ENCODE measurements around the gene PLAGL1.
A peak's percentile ranks its signal among the peaks of the same experiment; 100 is the strongest.

The PLAGL1 gene

GRCh38 chr6:143967706-143968376 lies 40.2 kb downstream of the PLAGL1 start:
- Histone ChIP-seq H3K9me3 (no peaks in the 10 kb centered on the region), H3K27ac (no peak overlapping the region), H3K36me3 (peaks cover 15% of the 10 kb centered on the region), H3K4me1 (ENCODE audit: control insufficient read depth in 1 of 2, insufficient read depth in 1 of 2, low read depth in 1 of 2, low read length in 1 of 2) (peaks cover 2 to 22% of the 10 kb centered on the region in 2 experiments), H3K27me3 (no peaks in the 10 kb centered on the region), H3K4me3 (ENCODE audit: low read depth in 1 of 2, low read length in 1 of 2) (no peak overlapping the region)
- TF ChIP-seq CTCF (IDR thresholded peaks at IDR 0.05): no peak

GRCh38 chr6:143966312-143966711 lies 41.7 kb downstream of the PLAGL1 start:
- Histone ChIP-seq H3K36me3 (peaks cover 15% of the 10 kb centered on the region), H3K4me3 (ENCODE audit: low read depth in 1 of 2, low read length in 1 of 2) (no peak overlapping the region), H3K4me1 (ENCODE audit: control insufficient read depth in 1 of 2, insufficient read depth in 1 of 2, low read depth in 1 of 2, low read length in 1 of 2) (peaks cover 0 to 13% of the 10 kb centered on the region in 2 experiments), H3K27ac (peak overlapping the region; percentile 48), H3K27me3 (no peaks in the 10 kb centered on the region), H3K9me3 (no peaks in the 10 kb centered on the region)
- no peak for TF ChIP-seq CTCF (IDR thresholded peaks at IDR 0.05)

- Histone ChIP-seq H3K27me3 (no peaks in the 10 kb centered on the region), H3K36me3 (peaks cover 15% of the 10 kb centered on the region), H3K4me1 (ENCODE audit: control insufficient read depth in 1 of 2, insufficient read depth in 1 of 2, low read depth in 1 of 2, low read length in 1 of 2) (peaks cover 0 to 13% of the 10 kb centered on the region in 2 experiments), H3K27ac (peak overlapping the region; percentile 48), H3K9me3 (no peaks in the 10 kb centered on the region), H3K4me3 (ENCODE audit: low read depth in 1 of 2, low read length in 1 of 2) (no peak overlapping the region)
- TF ChIP-seq CTCF (IDR thresholded peaks at IDR 0.05): no peak
Observed at GRCh38 chr6:143965503-143966171, 42.4 kb downstream of the PLAGL1 start.

GRCh38 chr6:143964674-143965081 lies 43.4 kb downstream of the PLAGL1 start:
- no peak for TF ChIP-seq CTCF (IDR thresholded peaks at IDR 0.05)
- Histone ChIP-seq H3K36me3 (peaks cover 24% of the 10 kb centered on the region), H3K4me1 (ENCODE audit: control insufficient read depth in 1 of 2, insufficient read depth in 1 of 2, low read depth in 1 of 2, low read length in 1 of 2) (peaks cover 0 to 13% of the 10 kb centered on the region in 2 experiments), H3K4me3 (ENCODE audit: low read depth in 1 of 2, low read length in 1 of 2) (no peak overlapping the region), H3K9me3 (no peaks in the 10 kb centered on the region), H3K27ac (no peak overlapping the region), H3K27me3 (no peaks in the 10 kb centered on the region)

- no peak overlapping the region for H3K4me3 ChIP-seq (ENCODE audit: low read depth in 1 of 2, low read length in 1 of 2)
- H3K36me3 ChIP-seq: peaks cover 35% of the 10 kb centered on the region
- no peaks in the 10 kb centered on the region for H3K9me3 ChIP-seq
- peaks cover 0 to 13% of the 10 kb centered on the region in 2 experiments for H3K4me1 ChIP-seq (ENCODE audit: control insufficient read depth in 1 of 2, insufficient read depth in 1 of 2, low read depth in 1 of 2, low read length in 1 of 2)
- H3K27me3 ChIP-seq: no peaks in the 10 kb centered on the region
- H3K27ac ChIP-seq: no peak overlapping the region
- TF ChIP-seq CTCF (IDR thresholded peaks at IDR 0.05): no peak
Observed at GRCh38 chr6:143963158-143963919, 44.7 kb downstream of the PLAGL1 start.
